ENCODE measurements around the gene SUN5.

GRCh38 chr20:33026779-33027759 is 22.8 kb upstream of the SUN5 start:
- TF ChIP-seq POLR2A (IDR thresholded peaks at IDR 0.05; ENCODE audit: low read depth, low read length) = no peak
- no peak for TF ChIP-seq CTCF (IDR thresholded peaks at IDR 0.05; ENCODE audit: extremely low read depth in 1 of 2, insufficient read depth in 1 of 2, low read depth in 1 of 2, low read length in 2 of 2)
- no peak for TF ChIP-seq EZH2 (IDR thresholded peaks at IDR 0.05; ENCODE audit: borderline replicate concordance, low read depth, low read length, severe bottlenecking)
- TF ChIP-seq POLR2AphosphoS5 (IDR thresholded peaks at IDR 0.05; ENCODE audit: insufficient read depth, low read depth, low read length) = no peak
- TF ChIP-seq MAX (IDR thresholded peaks at IDR 0.05; ENCODE audit: insufficient read depth, insufficient read length) = no peak
